ENCODE results near the gene PLEKHA6.
A peak's percentile ranks its signal among the peaks of the same experiment; 100 is the strongest.

Gene PLEKHA6

DNA sequence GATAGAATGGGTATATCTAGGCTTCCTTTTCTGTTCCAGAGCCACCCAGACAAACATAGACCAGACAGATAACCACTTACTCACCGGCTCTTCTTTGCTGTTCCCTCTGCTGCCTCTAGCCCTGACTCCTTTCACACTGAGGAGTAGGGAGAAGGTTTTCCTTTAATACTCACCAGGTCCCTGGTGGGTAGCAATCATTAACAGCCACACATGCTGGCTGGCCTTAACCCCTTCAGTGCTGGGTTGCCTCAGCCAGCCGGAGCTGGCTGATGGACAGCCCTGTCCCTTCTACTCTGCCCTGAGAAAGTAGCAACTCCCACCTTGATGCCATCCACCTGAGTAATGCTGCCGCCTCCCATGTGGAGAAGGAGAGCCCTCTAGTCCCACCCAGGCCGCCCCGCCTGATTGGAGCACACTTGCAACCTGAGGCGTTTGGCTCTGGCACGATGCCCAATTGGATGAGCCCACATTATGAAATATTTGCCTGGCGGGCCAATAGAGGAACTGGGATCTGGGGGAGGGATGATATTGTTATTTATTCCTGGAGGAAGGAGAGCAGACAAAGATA, 71.6 kb downstream of the PLEKHA6 start:
- H3K9me3 Mint-ChIP-seq: no peaks in the 10 kb centered on the region
- H3K27me3 Mint-ChIP-seq (ENCODE audit: low read depth): peaks cover 37% of the 10 kb centered on the region
- no peak overlapping the region for H3K4me3 Mint-ChIP-seq
- no peak overlapping the region for H3K27ac Mint-ChIP-seq
- H3K4me1 Mint-ChIP-seq (ENCODE audit: low read depth): peaks cover 12% of the 10 kb centered on the region
- H3K36me3 Mint-ChIP-seq (ENCODE audit: low read depth): no peaks in the 10 kb centered on the region

DNA sequence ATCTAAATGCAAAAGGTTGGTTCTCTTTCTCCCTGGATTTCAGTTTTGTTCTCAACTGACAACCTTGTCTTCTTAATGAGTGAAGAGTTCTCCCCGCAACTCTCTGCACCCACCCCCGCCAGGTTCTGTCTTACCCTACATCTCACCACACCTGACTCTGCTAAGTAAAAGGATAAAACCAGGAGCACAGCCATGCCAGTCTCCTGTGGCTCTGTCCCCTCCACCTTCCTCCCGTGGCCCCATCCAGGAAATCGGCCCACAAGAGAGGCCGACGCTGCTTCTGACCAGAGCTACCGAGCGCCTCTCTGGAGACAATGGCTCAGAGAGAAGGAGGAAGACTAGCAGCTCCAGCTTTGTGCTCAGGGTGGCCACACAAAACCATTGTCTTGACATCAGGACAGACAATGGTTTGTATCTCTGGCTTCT, 72.2 kb downstream of the PLEKHA6 start:
- no peaks in the 10 kb centered on the region for H3K9me3 Mint-ChIP-seq
- no peaks in the 10 kb centered on the region for H3K36me3 Mint-ChIP-seq (ENCODE audit: low read depth)
- H3K4me3 Mint-ChIP-seq: peak overlapping the region; percentile 15
- peaks cover 40% of the 10 kb centered on the region for H3K27me3 Mint-ChIP-seq (ENCODE audit: low read depth)
- peaks cover 12% of the 10 kb centered on the region for H3K4me1 Mint-ChIP-seq (ENCODE audit: low read depth)
- no peak overlapping the region for H3K27ac Mint-ChIP-seq

DNA sequence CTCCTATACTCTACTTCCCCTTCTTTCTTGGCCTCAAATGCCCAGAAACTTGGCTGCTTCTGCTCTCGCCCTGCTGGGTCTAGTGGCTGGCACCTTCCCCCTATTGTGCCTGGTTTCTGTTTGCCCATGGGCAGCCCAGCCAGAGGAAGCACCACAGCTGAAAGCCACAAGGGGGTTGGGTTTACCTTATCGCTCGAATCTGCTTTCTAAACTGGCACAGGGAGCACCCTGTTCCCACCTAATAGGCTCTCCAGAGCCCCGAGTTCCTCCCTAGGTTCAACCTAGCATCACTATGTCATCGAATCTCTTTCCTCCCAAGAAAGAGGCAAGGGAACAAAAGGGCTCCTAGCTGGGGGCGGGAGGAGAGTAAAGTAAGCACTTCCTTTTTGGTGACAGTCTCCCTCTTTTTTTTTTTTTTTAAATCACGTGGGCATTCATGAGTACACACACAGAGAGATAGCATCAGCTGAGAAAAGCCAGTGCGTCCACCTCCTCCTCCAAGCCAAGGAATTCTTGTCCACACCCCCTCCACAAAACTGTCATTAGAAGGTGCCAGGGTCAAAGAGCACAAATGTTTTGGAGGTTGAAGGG, 72.8 kb downstream of the PLEKHA6 start:
- Mint-ChIP-seq H3K4me1 (ENCODE audit: low read depth) (peaks cover 12% of the 10 kb centered on the region), H3K9me3 (no peaks in the 10 kb centered on the region), H3K27me3 (ENCODE audit: low read depth) (peaks cover 39% of the 10 kb centered on the region), H3K27ac (no peak overlapping the region), H3K36me3 (ENCODE audit: low read depth) (no peaks in the 10 kb centered on the region), H3K4me3 (peak overlapping the region; percentile 78)

DNA sequence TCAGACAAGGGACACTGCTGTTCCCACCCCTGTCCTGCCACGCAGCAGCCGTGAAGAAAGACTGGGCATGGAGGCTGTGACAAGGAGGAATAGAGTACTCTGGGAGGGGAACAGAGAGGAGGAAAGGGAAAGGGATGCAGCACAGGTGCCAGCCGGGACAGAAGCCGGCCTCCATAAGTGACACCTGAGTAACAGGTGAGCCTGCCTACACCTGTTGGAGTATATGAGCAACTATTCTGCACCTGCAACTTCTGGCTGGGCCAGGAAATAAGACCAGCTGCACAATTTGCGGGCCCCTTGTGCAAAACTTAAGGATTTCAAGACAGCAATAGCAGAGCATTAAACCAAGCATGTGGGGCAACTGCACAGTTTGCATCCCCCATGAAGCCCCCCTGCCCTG, 73.4 kb downstream of the PLEKHA6 start:
- Mint-ChIP-seq H3K27me3 (ENCODE audit: low read depth) (peaks cover 43% of the 10 kb centered on the region), H3K36me3 (ENCODE audit: low read depth) (no peaks in the 10 kb centered on the region), H3K9me3 (no peaks in the 10 kb centered on the region), H3K27ac (no peak overlapping the region), H3K4me1 (ENCODE audit: low read depth) (peaks cover 12% of the 10 kb centered on the region), H3K4me3 (no peak overlapping the region)

DNA sequence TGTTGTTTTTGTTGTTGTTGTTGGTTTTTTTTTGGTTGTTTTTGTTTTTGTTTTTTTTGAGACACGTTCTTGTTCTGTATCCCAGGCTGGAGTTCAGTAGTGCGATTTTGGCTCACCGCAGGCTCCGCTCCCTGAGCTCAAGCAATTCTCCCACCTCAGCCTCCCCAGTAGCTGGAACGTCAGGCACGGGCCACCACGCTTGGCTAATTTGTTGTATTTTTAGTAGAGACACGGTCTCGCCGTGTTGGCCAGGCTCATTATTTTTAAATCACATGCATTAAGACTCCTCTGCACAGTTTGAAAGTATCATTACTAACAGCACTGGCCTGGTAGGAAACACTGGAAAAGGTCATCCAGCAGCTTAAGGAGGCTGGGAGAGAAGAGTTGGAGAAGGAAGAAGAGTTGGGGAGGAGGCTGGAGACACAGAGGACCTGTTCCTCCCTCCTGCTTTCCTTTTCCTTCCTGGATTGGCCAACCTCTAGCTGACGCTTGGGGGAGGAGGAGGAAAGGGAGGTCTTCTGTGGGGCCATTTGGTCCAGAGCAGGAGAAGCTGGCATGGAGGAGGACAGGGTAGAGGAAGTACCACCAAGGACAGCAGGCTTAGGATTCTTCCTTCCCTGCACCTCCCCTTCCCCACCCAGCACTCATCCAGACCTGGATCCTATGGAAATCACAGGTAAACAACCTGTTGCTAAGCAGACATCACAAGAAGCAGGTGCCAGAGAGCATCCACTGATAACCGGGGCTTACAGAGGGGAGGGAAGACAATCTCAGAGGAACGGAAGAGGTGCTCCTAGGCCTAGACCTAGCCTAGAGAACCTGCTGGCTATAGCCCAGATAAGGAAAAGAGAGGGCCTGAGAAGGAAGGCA, 74.1 kb downstream of the PLEKHA6 start:
- no peaks in the 10 kb centered on the region for H3K9me3 Mint-ChIP-seq
- no peak overlapping the region for H3K4me3 Mint-ChIP-seq
- H3K36me3 Mint-ChIP-seq (ENCODE audit: low read depth): no peaks in the 10 kb centered on the region
- no peak overlapping the region for H3K27ac Mint-ChIP-seq
- peaks cover 12% of the 10 kb centered on the region for H3K4me1 Mint-ChIP-seq (ENCODE audit: low read depth)
- peaks cover 39% of the 10 kb centered on the region for H3K27me3 Mint-ChIP-seq (ENCODE audit: low read depth)

DNA sequence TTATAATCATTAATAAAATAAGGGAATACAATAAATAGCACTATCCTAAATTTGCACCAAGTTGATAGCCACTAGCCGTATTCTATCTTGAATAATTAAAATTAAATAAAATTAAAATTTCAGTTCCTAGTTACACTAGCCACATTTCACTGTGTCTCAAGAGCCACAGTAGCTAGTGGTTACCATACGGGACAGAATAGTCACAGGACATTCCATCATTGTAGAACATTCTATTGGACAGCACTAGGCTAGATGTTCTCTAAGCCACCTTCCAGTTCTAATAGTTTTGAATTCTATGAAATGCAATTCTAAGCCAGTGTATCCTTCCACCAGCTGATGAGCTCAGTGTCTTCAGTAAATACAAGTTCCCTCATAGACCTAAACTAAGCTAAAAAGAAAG, 74.8 kb downstream of the PLEKHA6 start:
- peaks cover 12% of the 10 kb centered on the region for H3K4me1 Mint-ChIP-seq (ENCODE audit: low read depth)
- H3K27me3 Mint-ChIP-seq (ENCODE audit: low read depth): peaks cover 34% of the 10 kb centered on the region
- H3K36me3 Mint-ChIP-seq (ENCODE audit: low read depth): no peaks in the 10 kb centered on the region
- no peaks in the 10 kb centered on the region for H3K9me3 Mint-ChIP-seq
- H3K27ac Mint-ChIP-seq: no peak overlapping the region
- no peak overlapping the region for H3K4me3 Mint-ChIP-seq

DNA sequence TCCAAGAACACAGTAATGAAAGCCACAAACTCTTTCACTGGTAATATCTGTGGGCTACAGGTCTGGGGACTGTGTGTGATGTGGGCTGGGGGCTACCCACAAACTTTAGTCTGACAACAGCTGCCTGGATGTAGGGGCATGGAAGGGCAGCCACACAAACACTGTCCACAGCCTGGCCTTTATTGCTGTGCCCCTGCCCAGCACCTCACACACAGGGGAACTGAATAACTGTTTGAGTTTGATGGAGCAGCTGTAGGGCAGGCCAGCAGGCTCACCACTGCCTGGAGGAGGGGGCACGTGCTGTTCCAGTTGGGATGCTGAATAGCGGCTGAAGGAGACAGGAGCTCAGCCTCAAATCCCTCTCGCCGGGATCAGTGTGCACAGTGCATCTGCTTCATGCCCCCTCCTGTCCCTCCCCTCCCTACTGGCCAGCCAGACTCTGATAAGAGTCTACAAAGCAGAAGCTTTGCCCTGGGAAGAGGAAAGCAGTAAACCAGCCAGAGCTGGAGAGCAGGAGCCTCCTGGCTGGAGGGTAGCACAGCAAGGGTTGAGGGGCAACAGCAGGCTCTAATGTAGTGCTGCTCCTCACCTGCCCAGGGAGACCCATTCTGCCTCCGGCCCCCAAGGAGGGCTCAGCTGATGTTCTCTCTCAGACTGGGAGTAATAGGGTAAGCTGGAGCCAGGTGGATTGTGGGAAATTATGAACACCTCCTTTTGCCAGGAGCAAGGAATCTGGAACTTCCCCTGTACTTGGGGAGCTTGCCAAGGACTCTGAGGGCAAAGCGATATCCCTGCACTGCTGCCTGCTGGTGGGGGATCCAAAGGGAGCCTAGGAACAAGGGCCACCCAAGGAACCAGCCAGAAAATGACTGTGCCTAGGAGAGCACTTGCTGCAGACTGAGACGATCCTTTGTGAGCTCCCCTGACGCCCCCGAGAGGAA, 75.7 kb downstream of the PLEKHA6 start:
- Mint-ChIP-seq H3K27me3 (ENCODE audit: low read depth) (peaks cover 31% of the 10 kb centered on the region), H3K36me3 (ENCODE audit: low read depth) (no peaks in the 10 kb centered on the region), H3K4me3 (no peak overlapping the region), H3K27ac (no peak overlapping the region), H3K4me1 (ENCODE audit: low read depth) (peaks cover 12% of the 10 kb centered on the region), H3K9me3 (no peaks in the 10 kb centered on the region)

DNA sequence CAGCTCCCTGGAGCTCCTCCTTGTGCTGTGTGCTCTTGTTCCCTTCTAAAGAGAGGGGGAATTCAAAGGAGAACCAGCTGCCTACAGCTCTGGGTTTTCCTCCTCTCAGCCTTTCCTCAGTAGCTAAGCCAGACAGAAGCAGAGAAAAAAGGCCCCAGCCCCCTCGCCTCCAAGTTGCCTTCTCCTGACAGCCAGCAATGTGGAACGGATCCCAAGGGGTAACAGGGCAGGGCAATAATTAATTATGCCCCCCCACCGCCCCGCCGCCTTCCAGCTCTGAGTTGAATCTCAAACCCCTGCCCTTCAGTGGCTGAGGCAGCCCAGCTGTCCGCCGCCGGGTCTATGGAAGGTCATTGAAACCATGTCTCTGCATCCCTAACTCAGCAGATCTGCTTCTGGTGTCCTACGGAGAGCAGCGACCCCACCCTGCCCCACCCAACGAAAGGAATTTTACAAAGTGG, 76.9 kb downstream of the PLEKHA6 start:
- no peaks in the 10 kb centered on the region for H3K36me3 Mint-ChIP-seq (ENCODE audit: low read depth)
- H3K4me3 Mint-ChIP-seq: no peak overlapping the region
- H3K4me1 Mint-ChIP-seq (ENCODE audit: low read depth): peaks cover 11% of the 10 kb centered on the region
- H3K27me3 Mint-ChIP-seq (ENCODE audit: low read depth): peaks cover 24% of the 10 kb centered on the region
- no peak overlapping the region for H3K27ac Mint-ChIP-seq
- no peaks in the 10 kb centered on the region for H3K9me3 Mint-ChIP-seq

DNA sequence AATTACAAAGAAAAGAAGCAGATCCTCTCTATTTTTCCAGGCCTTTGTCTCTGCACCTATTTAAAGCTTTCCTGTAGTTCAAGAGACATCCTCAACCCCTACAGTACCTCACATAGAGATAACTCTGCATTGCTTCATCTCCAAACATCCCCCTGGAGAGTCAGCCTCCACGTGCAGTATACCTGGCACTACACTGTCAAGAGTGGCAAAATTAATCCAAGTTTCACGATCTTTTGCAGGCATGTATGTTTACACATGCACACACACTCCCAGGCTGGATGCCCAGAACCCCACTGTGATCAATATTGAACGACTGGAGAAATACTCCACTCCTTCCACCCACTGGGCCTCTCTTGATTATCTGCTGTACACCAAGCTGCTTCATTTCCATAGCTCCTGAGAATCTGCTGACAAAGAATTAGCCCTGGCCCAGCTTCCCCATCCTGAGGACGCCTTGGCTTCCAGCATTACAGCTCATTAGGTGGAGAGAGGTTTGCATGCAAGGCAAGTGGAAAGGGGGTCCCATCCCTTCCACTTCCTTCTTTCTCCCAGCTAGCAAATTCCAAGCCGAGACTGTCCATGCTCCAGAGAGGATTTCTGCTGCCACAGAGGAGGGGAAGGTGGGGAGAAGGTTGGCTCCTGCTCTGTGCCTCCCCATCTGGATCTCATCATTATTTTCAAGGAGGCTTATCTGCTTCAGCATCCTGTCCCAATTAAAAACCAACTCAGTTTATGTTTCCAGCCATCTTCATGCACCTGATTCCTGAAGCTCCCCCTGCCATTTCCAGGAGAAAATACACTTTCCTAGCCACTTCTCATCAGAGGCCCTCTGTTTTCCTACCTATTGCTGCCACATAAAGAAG, 79.4 kb downstream of the PLEKHA6 start:
- H3K4me1 Mint-ChIP-seq (ENCODE audit: low read depth): no peaks in the 10 kb centered on the region
- no peaks in the 10 kb centered on the region for H3K36me3 Mint-ChIP-seq (ENCODE audit: low read depth)
- no peaks in the 10 kb centered on the region for H3K9me3 Mint-ChIP-seq
- H3K27ac Mint-ChIP-seq: no peak overlapping the region
- H3K4me3 Mint-ChIP-seq: no peak overlapping the region
- peaks cover 24% of the 10 kb centered on the region for H3K27me3 Mint-ChIP-seq (ENCODE audit: low read depth)

DNA sequence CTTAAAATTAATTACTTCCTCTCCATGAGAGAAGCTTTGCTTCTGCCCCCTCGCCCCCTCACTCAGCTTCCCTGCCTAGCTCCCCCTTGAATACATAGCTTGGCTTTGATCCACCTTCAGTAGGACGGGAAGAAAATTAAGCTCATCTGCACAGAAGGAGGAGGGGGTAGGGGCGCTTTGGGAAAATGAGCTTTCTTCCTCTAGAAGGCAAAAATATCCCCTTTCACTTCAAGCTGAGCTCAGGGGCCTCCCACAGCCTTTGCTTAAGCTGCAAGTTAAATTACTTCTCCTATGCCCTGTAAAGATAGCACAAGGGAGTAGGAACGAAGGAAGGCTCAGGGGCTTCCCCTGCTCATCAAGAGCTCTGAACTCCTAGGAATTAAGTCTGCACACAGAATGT, 80.8 kb downstream of the PLEKHA6 start:
- no peaks in the 10 kb centered on the region for H3K36me3 Mint-ChIP-seq (ENCODE audit: low read depth)
- peaks cover 24% of the 10 kb centered on the region for H3K27me3 Mint-ChIP-seq (ENCODE audit: low read depth)
- no peak overlapping the region for H3K27ac Mint-ChIP-seq
- no peaks in the 10 kb centered on the region for H3K9me3 Mint-ChIP-seq
- no peaks in the 10 kb centered on the region for H3K4me1 Mint-ChIP-seq (ENCODE audit: low read depth)
- H3K4me3 Mint-ChIP-seq: no peak overlapping the region

DNA sequence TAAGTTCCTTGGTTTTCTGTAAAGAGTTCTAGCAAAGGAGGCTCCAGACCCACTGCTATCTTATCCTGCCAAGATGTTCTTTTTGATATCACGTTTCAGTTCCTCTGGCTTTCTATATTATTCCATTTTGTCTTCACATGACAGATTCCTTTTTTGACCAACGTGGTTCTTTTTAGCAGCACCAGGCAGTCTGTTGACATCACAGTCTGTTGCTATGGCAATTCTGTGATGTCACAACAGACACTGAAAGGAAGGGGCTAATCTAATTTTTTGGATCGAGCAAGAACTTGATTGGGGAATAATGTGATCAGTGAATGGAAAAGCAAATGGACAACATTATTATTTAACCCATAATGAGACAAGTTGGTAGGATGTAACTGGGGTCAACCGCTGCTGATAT, 81.5 kb downstream of the PLEKHA6 start:
- Mint-ChIP-seq H3K27ac (no peak overlapping the region), H3K27me3 (ENCODE audit: low read depth) (peaks cover 24% of the 10 kb centered on the region), H3K9me3 (no peaks in the 10 kb centered on the region), H3K4me1 (ENCODE audit: low read depth) (no peaks in the 10 kb centered on the region), H3K4me3 (no peak overlapping the region), H3K36me3 (ENCODE audit: low read depth) (no peaks in the 10 kb centered on the region)

DNA sequence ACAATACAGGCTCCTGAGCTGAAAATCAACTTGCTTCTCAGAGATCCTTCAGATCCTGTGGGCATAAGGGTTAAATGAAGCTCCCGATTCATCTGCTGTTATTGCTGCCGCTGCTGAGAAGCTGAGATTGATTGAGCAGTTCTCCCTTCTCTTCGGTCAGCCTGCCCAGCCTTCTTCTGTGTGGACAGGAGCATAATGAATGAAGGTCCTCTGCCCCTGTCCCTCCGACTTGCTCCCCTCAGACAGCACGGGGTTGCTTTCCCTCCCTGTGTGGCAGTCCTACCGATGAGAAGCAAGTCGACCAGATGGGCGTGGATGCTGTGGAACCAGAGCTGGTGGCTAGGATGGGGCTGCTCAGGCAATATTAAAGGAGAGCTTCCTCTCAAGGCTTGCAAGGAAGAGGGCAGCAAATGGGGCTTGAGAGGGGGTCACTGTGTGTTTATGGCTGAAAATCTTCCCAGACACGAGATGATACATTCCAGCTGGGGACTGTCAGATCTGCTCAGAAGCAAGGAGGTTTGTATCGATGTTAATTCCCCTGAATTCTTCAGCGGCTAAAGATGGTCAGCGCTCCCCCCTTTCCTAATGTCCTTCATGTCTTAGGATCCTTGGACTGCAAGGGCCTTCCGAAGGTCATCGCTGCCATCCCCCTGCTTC, 82.0 kb downstream of the PLEKHA6 start:
- Mint-ChIP-seq H3K4me3 (no peak overlapping the region), H3K4me1 (ENCODE audit: low read depth) (no peaks in the 10 kb centered on the region), H3K9me3 (no peaks in the 10 kb centered on the region), H3K36me3 (ENCODE audit: low read depth) (no peaks in the 10 kb centered on the region), H3K27me3 (ENCODE audit: low read depth) (peaks cover 22% of the 10 kb centered on the region), H3K27ac (no peak overlapping the region)

DNA sequence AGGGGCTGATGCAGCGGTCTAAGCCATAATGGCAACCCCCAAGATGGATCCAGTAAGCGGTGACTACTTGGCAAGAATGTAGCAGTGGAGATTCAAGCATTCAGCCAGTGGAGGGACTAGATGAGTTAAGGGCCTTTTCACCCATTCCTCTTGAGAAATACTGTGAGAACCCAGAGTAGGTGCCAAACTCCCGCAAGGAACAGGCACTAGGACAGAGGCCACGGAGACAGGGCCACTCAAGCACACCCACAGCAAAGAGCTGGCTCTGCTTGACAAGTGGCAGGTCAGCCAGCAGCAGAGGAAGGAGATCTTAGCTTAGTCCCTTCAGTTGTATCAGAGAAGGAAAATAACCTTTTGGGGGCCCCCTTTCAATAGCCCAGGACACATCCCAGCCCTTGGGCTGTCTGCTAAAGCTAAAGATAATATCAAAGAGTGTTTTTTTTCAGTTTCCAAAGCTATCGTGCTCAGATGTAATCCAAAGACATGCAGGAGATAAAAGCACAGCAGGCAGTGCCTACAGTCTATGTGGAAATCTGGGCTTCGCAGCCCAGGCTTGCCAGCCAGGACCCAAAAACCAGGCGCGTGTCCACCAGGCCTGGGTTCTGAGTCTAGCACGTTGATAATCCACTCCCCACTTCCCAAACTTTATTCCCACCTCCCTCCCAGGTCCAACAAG, 83.9 kb downstream of the PLEKHA6 start:
- Mint-ChIP-seq H3K36me3 (ENCODE audit: low read depth) (no peaks in the 10 kb centered on the region), H3K4me3 (no peak overlapping the region), H3K27ac (no peak overlapping the region), H3K4me1 (ENCODE audit: low read depth) (no peaks in the 10 kb centered on the region), H3K27me3 (ENCODE audit: low read depth) (peaks cover 10% of the 10 kb centered on the region), H3K9me3 (no peaks in the 10 kb centered on the region)
